Retina (tissue), 1 donor: ENCODE data around the gene EFCAB13.
A peak's percentile ranks its signal among the peaks of the same experiment; 100 is the strongest.
"Not testable (repeated sequence)": the region's sequence is repeated elsewhere in the genome, so short reads cannot be mapped to it uniquely, and the experiment has no call there.

Source experiments
- DNase-seq: peaks from one replicate; pipeline ENCODE4 v3.0.0-alpha.2; 2016

EFCAB13 gene

DNA sequence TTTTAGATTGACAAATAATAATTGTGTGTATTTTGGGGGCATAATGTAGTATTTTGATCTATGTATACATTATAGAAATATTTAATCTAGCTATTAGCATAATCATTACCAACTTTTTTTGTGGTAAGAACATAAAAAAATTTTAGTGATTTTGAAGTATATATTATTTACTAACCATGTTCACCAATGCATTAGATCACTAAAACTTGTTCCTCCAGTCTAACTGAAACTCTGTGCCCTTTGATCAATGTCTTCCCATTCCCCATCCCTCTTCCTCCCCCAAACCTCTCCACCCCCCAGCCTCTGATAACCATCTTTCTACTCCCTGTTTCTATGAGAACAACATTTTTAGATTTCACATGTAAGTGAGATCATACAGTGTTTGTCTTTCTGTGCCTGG is 8.5 kb downstream of the EFCAB13 start:
- DNase-seq, result no peak

- DNase-seq, result no peak
Measured at GRCh38 chr17:47335101-47335936, 11.6 kb downstream of the EFCAB13 start.

DNA sequence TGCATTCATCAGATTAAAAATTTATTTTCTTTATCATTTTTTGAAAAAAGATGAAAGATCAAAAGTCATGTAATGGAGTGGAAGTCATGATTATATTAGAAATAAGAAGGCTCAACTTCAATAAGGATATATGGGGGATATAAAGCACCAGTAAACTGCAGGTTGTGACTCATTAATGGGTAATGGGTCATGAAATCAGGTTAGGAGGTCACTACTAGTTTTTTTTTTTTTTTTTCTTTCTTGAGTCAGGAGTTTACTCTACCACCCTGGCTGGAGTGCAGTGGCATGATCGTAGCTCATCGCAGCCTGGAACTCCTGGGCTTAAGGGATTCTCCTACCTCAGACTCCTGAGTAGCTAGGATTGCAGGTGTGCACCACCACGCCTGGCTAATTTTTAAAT is 14.3 kb downstream of the EFCAB13 start:
- DNase-seq, result no peak

DNA sequence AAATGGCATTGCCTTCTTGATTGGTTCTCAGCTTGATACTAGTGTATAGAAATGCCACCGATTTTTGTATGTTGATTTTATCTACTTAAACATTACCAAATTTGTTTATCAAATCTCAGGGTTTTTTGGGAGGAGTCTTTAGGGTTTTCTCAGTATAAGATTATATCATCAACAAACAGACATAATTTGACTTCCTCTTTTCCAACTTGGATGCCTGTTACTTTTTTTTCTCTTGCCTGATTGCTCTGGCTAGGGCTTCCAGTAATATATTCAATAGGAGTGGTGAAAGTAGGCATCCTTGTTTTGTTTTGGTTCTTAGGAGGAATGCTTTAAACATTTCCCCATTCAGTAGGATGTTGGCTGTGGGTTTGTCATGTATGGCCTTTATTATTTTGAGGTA is 29.1 kb downstream of the EFCAB13 start:
- DNase-seq, result no peak

DNA sequence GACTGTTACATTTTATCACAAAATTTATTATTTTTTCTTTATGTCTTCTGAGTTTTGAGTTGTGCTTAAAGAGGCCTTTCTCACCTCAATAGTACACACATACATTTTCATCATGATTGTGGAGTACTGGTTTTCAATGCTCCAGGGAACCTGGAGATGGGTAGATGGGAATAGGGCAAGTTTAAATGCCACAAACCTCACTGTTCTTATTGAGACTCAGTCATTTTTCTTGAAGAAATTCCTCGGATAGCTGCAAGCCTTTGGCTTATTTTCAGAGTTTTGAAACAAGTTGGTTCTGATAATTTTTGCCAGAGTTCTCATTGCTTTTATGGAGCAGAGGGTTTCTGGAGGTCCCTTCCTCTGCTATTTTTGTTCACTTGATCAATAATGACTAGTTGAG is 34.9 kb downstream of the EFCAB13 start:
- DNase-seq, result no peak

DNA sequence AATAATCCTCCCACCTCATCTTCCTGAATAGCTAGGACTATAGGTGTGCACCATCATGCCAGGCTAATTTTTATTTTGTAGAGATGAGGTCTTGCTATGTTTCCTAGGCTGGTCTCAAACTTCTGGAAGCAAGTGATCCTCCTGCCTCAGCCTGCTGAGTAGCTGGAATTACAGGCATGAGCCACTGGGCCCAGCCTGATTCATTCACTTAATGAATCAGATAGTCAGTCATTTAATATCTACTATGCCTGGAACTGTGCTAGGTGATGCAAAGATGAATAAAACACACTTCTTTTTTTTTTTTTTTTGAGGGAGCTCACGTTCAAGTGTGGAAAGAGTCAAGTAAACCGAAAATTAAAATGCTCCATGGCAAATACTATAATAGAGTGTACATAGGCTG is 39.4 kb downstream of the EFCAB13 start:
- DNase-seq, result no peak

DNA sequence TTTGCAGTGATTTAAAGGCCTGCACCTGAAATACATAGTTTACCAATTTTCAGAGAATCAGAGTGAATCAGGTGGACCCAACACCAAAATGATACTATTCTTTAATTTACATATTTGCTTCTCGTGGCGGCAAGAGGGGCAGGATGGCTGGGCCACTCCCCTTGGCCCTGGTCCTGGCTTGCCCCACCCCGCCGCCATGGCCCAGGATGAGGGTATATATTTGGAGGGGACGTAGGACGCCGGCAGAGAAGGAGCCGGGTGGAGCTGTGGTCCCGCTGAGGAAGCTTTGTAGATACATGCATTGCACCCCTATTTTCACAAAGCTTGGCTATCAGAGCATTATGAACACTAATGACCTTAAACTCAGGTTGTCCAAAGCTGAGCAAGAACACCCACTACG is 43.5 kb downstream of the EFCAB13 start:
- DNase-seq, result no peak

DNA sequence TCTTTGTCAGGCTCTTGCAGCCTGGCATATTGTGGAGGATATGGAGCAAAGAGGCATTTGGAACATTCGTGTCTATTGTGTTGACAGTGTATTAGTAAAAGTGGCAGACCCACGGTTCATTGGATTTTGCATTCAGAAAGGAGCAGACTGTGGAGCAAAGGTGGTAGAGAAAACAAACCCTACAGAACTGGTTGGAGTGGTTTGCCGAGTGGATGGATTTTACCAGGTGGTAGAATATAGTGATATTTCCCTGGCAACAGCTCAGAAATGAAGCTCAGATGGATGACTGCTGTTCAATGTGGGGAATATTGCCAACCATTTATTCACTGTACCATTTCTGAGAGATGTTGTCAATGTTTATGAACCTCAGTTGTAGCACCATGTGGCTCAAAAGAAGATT is 44.5 kb downstream of the EFCAB13 start:
- no peak for DNase-seq

- DNase-seq, result not testable (repeated sequence)
Measured at GRCh38 chr17:47370899-47371298, 47.1 kb downstream of the EFCAB13 start.

GRCh38 chr17:47373002-47373401 is 49.2 kb downstream of the EFCAB13 start:
- DNase-seq, result no peak

- no peak for DNase-seq
Measured at GRCh38 chr17:47376247-47376646, 52.5 kb downstream of the EFCAB13 start.

GRCh38 chr17:47388825-47389224 is 65.1 kb downstream of the EFCAB13 start:
- no peak for DNase-seq

DNA sequence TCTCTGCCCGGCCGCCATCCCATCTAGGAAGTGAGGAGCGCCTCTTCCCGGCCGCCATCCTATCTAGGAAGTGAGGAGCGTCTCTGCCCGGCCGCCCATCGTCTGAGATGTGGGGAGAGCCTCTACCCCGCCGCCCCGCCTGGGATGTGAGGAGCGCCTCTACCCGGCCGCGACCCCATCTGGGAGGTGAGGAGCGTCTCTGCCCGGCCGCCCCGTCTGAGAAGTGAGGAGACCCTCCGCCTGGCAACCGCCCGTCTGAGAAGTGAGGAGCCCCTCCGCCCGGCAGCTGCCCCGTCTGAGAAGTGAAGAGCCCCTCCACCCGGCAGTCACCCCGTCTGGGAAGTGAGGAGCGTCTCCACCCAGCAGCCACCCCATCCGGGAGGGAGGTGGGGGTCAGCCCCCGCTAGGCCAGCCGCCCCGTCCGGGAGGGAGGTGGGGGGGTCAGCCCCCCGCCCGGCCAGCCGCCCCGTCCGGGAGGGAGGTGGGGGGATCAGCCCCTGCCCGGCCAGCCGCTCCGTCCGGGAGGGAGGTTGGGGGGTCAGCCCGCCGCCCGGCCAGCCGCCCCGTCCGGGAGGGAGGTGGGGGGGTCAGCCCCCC is 73.9 kb downstream of the EFCAB13 start:
- not testable (repeated sequence) for DNase-seq

DNA sequence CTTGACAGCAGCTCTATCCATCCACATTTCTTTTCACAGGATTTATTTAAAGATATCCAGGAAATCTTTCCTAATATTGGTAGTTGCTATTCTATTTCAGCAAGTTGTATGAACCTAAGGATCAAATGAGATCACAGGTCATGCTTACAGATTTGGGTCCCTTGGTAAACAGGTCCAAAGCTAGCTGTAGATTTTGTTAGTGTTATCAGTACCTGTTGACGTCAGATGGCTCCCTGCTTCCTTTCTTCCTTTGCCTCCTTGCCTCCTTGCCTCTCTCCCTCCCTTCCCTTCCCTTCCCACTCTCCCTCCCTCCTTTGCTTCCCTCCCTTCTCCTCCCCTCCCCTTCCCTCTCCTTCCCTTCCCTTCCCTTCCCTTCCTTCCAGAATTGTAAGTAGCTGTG is 76.6 kb downstream of the EFCAB13 start:
- no peak for DNase-seq

GRCh38 chr17:47401100-47401499 is 77.3 kb downstream of the EFCAB13 start:
- DNase-seq, result no peak

- DNase-seq, result no peak
Measured at GRCh38 chr17:47404006-47404405, 80.3 kb downstream of the EFCAB13 start.

DNA sequence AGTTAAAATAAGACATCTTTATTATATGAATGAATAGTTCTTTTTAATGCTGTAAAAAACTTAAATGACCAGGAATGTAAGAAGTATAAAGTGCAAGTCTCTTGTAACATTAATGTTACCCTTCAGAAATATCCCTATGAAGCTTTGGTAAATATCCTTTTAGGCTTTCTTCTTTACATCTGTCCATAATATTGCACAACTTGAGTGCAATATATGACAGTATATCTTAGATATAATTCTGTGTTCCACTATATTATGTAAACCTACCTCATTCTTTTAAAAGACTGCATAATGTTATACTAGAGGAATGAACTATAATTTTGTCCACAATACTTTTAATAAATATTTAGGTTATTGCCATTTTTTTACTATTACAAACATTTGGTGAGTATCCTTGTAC is 81.1 kb downstream of the EFCAB13 start:
- no peak for DNase-seq

DNA sequence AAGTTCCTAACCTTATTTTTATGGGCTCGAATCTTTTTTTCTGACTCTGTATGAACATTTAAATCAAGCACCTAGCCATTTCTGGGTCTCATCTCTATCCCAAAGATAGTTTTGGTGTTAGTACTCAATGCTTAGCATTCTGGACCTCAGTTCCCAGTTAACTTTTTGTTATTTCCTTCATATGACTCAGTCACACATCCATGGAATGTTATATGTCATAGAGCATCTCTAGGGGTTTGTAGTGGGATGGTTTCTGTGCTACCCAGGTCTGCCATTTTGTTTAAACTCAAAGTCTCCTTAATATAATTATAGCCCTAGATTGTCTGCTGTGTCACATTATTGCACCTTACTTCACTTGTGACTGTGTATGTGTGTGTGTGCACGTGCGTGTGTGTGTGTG is 90.1 kb downstream of the EFCAB13 start:
- no peak for DNase-seq

DNA sequence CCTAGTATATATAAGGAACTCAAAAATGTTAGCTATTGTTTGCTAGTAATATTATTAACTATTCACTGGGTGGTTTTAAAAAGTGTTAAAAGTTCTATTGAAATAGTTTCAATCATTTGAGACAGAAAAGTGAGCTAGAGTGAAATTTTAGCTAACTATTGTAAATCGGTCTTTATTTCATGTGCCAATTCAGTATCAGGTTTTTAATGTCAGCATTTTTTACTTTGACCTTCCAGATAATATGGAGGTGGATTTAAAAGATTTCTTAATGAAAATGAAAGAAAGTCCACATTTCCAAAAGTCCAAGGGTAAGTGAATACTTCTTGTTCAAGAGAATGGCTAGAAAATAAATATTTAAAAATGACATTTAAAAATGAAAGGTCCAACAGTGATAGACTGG is 90.9 kb downstream of the EFCAB13 start:
- no peak for DNase-seq

GRCh38 chr17:47423406-47424295 is 99.9 kb downstream of the EFCAB13 start:
- peak; percentile 67 for DNase-seq

DNA sequence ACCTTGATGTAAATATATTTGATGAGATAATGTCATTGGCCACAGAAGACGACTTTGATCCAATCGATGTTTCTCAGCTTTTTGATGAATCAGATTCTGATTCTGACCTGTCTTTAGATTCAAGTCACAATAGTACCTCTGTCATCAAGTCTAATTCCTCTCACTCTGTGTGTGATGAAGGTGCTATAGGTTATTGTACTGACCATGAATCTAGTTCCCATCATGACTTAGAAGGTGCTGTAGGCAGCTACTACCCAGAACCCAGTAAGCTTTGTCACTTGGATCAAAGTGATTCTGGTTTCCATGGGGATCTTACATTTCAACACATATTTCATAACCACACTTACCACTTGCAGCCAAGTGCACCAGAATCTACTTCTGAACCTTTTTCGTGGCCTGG is 101.5 kb downstream of the EFCAB13 start:
- DNase-seq, result not testable (repeated sequence)

GRCh38 chr17:47425887-47426635 is 102.3 kb downstream of the EFCAB13 start:
- DNase-seq, result not testable (repeated sequence)

DNA sequence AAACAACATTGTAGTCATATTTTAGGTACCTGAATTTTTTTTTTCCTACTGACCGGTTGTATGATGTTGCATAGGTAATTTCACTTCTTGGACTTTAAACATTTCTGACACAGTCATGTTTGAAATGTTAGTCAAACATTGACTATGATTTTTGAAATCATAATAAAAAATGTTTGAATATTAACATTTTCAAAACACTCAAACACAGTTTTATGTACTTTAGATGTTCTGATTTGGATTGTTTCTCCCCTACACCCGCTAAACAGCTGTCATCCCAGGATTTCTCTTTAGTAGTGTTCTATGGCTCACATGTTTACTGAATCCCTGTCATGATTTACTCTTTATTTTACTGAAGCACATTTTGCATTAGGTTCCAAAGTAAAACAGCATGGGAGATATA is 104.2 kb downstream of the EFCAB13 start:
- no peak for DNase-seq
